GM19240 (cell line): ENCODE data around the gene PPA1.
"Not testable (repeated sequence)": the region's sequence is repeated elsewhere in the genome, so short reads cannot be mapped to it uniquely, and the experiment has no call there.

Source experiments
- DNase-seq: peaks from one replicate; pipeline ENCODE4 v3.0.0; 2011; ENCODE audit warnings: low spot score; ENCODE audit not compliant: insufficient read length

The PPA1 gene

GRCh38 chr10:70222340-70222794 is 10.9 kb downstream of the PPA1 start:
- no peak for DNase-seq

- DNase-seq, result no peak
These were observed 12.2 kb downstream of the PPA1 start for GRCh38 chr10:70221030-70221429.

- DNase-seq, result no peak
These were observed 20.4 kb downstream of the PPA1 start for GRCh38 chr10:70212879-70213278.

- DNase-seq, result no peak
These were observed 21.0 kb downstream of the PPA1 start for GRCh38 chr10:70212277-70212676.

- DNase-seq, result no peak
These were observed 26.5 kb downstream of the PPA1 start for GRCh38 chr10:70206762-70207161.

GRCh38 chr10:70201105-70201504 is 32.1 kb downstream of the PPA1 start:
- DNase-seq, result no peak

GRCh38 chr10:70198696-70199466 is 34.3 kb downstream of the PPA1 start:
- no peak for DNase-seq

- DNase-seq, result no peak
These were observed 35.8 kb downstream of the PPA1 start for GRCh38 chr10:70197235-70197945.

GRCh38 chr10:70193391-70193844 is 39.8 kb downstream of the PPA1 start:
- no peak for DNase-seq

GRCh38 chr10:70192326-70192968 is 40.8 kb downstream of the PPA1 start:
- no peak for DNase-seq

GRCh38 chr10:70191972-70192305 is 41.3 kb downstream of the PPA1 start:
- DNase-seq, result no peak

- DNase-seq, result no peak
These were observed 41.9 kb downstream of the PPA1 start for GRCh38 chr10:70191161-70191971.

GRCh38 chr10:70190581-70190980 is 42.6 kb downstream of the PPA1 start:
- no peak for DNase-seq

- no peak for DNase-seq
These were observed 43.1 kb downstream of the PPA1 start for GRCh38 chr10:70190102-70190501.

- no peak for DNase-seq
These were observed 44.5 kb downstream of the PPA1 start for GRCh38 chr10:70188768-70189167.

- no peak for DNase-seq
These were observed 46.7 kb downstream of the PPA1 start for GRCh38 chr10:70186571-70186970.

- no peak for DNase-seq
These were observed 47.1 kb downstream of the PPA1 start for GRCh38 chr10:70186090-70186489.

GRCh38 chr10:70183304-70183703 is 49.9 kb downstream of the PPA1 start:
- DNase-seq, result no peak

- DNase-seq, result not testable (repeated sequence)
These were observed 54.0 kb downstream of the PPA1 start for GRCh38 chr10:70179209-70179608.

GRCh38 chr10:70178139-70178725 is 55.0 kb downstream of the PPA1 start:
- no peak for DNase-seq

GRCh38 chr10:70176441-70176840 is 56.8 kb downstream of the PPA1 start:
- no peak for DNase-seq
